PC-3 (cell line): ENCODE results near the gene PDE6C. TPM values are rescaled to one million over a fixed set of nuclear protein-coding genes. Genes with fewer than 3 reads are reported as not detected.

ENCODE experiments used
- ATAC-seq: fragments of 200-7000 bp; cut with Tn5 transposase; 2 replicates; pipeline ENCODE4 v1.9.1; 2020; ENCODE audit warnings: mild to moderate bottlenecking, moderate library complexity
- BruUV-seq: library from RNA; stranded (reverse); fragments of 400-500 nt; replicated peaks from 2 replicates; lab custom pipeline; 2021; lab: Mats Ljungman, UMichigan
- CTCF ChIA-PET: fragments of 300-600 bp; sonication (Branson Sonifier 250); formaldehyde crosslinking; loops from one replicate; lab custom pipeline; 2022; ENCODE audit warnings: antibody characterized with exemption; lab: Charles Lee
- POLR2A ChIA-PET: fragments of 300-600 bp; sonication (Branson Sonifier 250); formaldehyde crosslinking; loops from one replicate; lab custom pipeline; 2022; ENCODE audit warnings: antibody characterized with exemption; ENCODE audit not compliant: unreplicated experiment; lab: Charles Lee
- DNase-seq: peaks from one replicate; pipeline ENCODE4 v3.0.0-alpha.2; 2015
- H2AFZ ChIP-seq: fragments of 300-600 bp; sonication (generic); 2 replicates; pipeline ENCODE4 v1.6.0; 2016; ENCODE audit warnings: antibody characterized with exemption, low read length
- H3F3A ChIP-seq: fragments of 300-600 bp; sonication (generic); one replicate; pipeline ENCODE4 v1.6.0; 2017; ENCODE audit warnings: antibody characterized with exemption, low read length, control low read depth, mild to moderate bottlenecking; ENCODE audit not compliant: unreplicated experiment
- H3K27ac ChIP-seq: fragments of 300-600 bp; sonication (generic); 2 replicates; pipeline ENCODE4 v1.5.1; 2016; ENCODE audit warnings: mild to moderate bottlenecking, low read length
- H3K27me3 ChIP-seq: fragments of 300-600 bp; sonication (generic); 2 replicates; pipeline ENCODE4 v1.6.1; 2016; ENCODE audit warnings: low read length, mixed read lengths
- H3K36me3 ChIP-seq: fragments of 300-600 bp; sonication (generic); 2 replicates; pipeline ENCODE4 v1.6.1; 2016; ENCODE audit warnings: low read depth, mixed run types, low read length, mixed read lengths
- H3K4me1 ChIP-seq: fragments of 300-600 bp; sonication (generic); 2 replicates; pipeline ENCODE4 v1.5.1; 2016; ENCODE audit warnings: low read length; ENCODE audit not compliant: insufficient read depth
- H3K4me2 ChIP-seq: fragments of 300-600 bp; sonication (generic); 2 replicates; pipeline ENCODE4 v1.6.0; 2016; ENCODE audit warnings: low read length
- H3K4me3 ChIP-seq: fragments of 300-600 bp; sonication (generic); 2 replicates; pipeline ENCODE4 v1.5.1; 2016; ENCODE audit warnings: mild to moderate bottlenecking, low read length, mixed read lengths
- H3K79me2 ChIP-seq: fragments of 300-600 bp; sonication (generic); 2 replicates; pipeline ENCODE4 v1.6.1; 2017; ENCODE audit warnings: low read length, mixed read lengths
- H3K9ac ChIP-seq: fragments of 300-600 bp; sonication (generic); 2 replicates; pipeline ENCODE4 v1.6.0; 2016; ENCODE audit warnings: mild to moderate bottlenecking, low read length
- H3K9me2 ChIP-seq: fragments of 300-600 bp; sonication (generic); replicated peaks from 2 replicates; pipeline ENCODE4 v1.6.1; 2016; ENCODE audit warnings: mixed run types, low read length, mixed read lengths
- H3K9me3 ChIP-seq: fragments of 300-600 bp; sonication (generic); 2 replicates; pipeline ENCODE4 v1.6.1; 2016; ENCODE audit warnings: low read length, mixed read lengths
- H4K20me1 ChIP-seq: fragments of 300-600 bp; sonication (generic); 2 replicates; pipeline ENCODE4 v1.6.1; 2016; ENCODE audit warnings: low read length, mixed read lengths
- CTCF ChIP-seq: fragments of 300-600 bp; sonication (generic); conservative IDR thresholded peaks from 2 replicates; pipeline ENCODE4 v1.5.1; 2017; ENCODE audit warnings: antibody characterized with exemption, low read depth, mild to moderate bottlenecking, low read length
- EZH2 ChIP-seq: fragments of 300-600 bp; sonication (generic); IDR thresholded peaks from one replicate; pipeline ENCODE4 v1.6.1; 2017; ENCODE audit warnings: antibody characterized with exemption, mild to moderate bottlenecking, low read length; ENCODE audit not compliant: unreplicated experiment
- EZH2phosphoT487 ChIP-seq: fragments of 300-600 bp; sonication (generic); IDR thresholded peaks from 2 replicates; pipeline ENCODE4 v1.6.1; 2018; ENCODE audit warnings: mild to moderate bottlenecking, antibody characterized with exemption, low read length, borderline replicate concordance
- intact Hi-C: fragments of 100-400 bp; cut with micrococcal nuclease; formaldehyde crosslinking; loops from 2 replicates; pipeline ENCODE4 v1.9.0; 2023
- total RNA-seq: library from RNA; depleted of rRNA; stranded (reverse); fragments of >200 nt; gene quantifications from 2 replicates; pipeline ENCODE4 v1.2.3, GENCODE V29; 2014

Gene PDE6C
- total RNA-seq, 1 experiment from 2014 or later, result not detected

DNA sequence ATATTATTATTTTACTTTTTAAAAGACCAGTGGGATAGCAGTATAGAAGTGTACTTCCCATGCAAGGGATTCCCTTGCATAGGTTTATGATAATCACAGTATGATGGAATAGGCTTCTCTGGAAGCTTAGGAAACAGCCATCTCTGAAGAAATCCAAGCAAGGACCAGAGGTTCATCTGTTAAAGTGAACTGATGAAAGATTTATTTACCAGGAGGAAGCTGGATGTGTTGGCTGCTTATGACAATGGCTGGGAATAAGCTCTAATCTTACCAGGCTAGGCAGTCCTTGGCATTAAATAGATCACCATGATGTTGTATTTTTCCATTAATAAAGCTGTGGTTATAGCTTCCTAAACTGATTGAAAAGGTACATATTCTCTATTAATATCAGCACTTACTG is 58.0 kb downstream of the PDE6C start:
- ChIA-PET POLR2A (no interaction called here), CTCF (interaction anchor here (0.6 kb wide), 1 partner anchor 170 kb away, joined by 10 read pairs; no protein-coding TSS in a partner anchor)
- H4K20me1 ChIP-seq, result no peaks in the 10 kb centered on the region
- no peaks in the 10 kb centered on the region for H3K9me2 ChIP-seq
- H3K79me2 ChIP-seq, result no peaks in the 10 kb centered on the region
- no peaks in the 10 kb centered on the region for H3F3A ChIP-seq
- BruUV-seq, result no TSS peak
- H3K4me2 ChIP-seq, result no peak overlapping the region
- no peak overlapping the region for H3K9ac ChIP-seq
- no peaks in the 10 kb centered on the region for H3K27me3 ChIP-seq
- intact Hi-C loops, result no loop called here
- no peak overlapping the region for H2AFZ ChIP-seq
- ATAC-seq, result no peak
- no peak overlapping the region for H3K4me3 ChIP-seq
- peaks cover 5% of the 10 kb centered on the region; the same call in 1 of the 2 replicates for H3K36me3 ChIP-seq
- no peak for DNase-seq
- H3K4me1 ChIP-seq, result no peaks in the 10 kb centered on the region
- TF ChIP-seq EZH2phosphoT487 (no peak), CTCF (no peak)
- H3K9me3 ChIP-seq, result no peaks in the 10 kb centered on the region
- no peak overlapping the region for H3K27ac ChIP-seq

- Histone ChIP-seq H3K9ac (no peak overlapping the region), H3K4me1 (no peaks in the 10 kb centered on the region), H3K79me2 (no peaks in the 10 kb centered on the region), H3K9me3 (no peaks in the 10 kb centered on the region), H3K27ac (no peak overlapping the region), H3K9me2 (no peaks in the 10 kb centered on the region), H3K4me2 (no peak overlapping the region), H3K27me3 (no peaks in the 10 kb centered on the region), H3K4me3 (no peak overlapping the region), H4K20me1 (no peaks in the 10 kb centered on the region), H2AFZ (no peak overlapping the region), H3F3A (no peaks in the 10 kb centered on the region), H3K36me3 (peaks cover 8% of the 10 kb centered on the region; the same call in 1 of the 2 replicates)
- DNase-seq (no peak), ATAC-seq (no peak)
- intact Hi-C loops, result no loop called here
- ChIA-PET CTCF (interaction anchor here (0.6 kb wide), 1 partner anchor 171 kb away, joined by 10 read pairs; no protein-coding TSS in a partner anchor), POLR2A (no interaction called here)
- TF ChIP-seq EZH2, result no peak
- no peak for TF ChIP-seq EZH2phosphoT487
- no peak for TF ChIP-seq CTCF
- no TSS peak for BruUV-seq
Measured at GRCh38 chr10:93671042-93671441, 58.7 kb downstream of the PDE6C start.

- no peaks in the 10 kb centered on the region for H3K27me3 ChIP-seq
- DNase-seq, result no peak
Measured at GRCh38 chr10:93672022-93672678, 59.8 kb downstream of the PDE6C start.

More at GRCh38 chr10:93672022-93672678, 59.8 kb downstream of the PDE6C start:
- TF ChIP-seq EZH2 (no peak), CTCF (no peak), EZH2phosphoT487 (no peak)
- peaks cover 8% of the 10 kb centered on the region; the same call in 1 of the 2 replicates for H3K36me3 ChIP-seq
- intact Hi-C loops, result no loop called here
- H4K20me1 ChIP-seq, result no peaks in the 10 kb centered on the region
- POLR2A ChIA-PET, result no interaction called here
- H3K27ac ChIP-seq, result no peak overlapping the region
- BruUV-seq, result no TSS peak
- H3K79me2 ChIP-seq, result no peaks in the 10 kb centered on the region
- H2AFZ ChIP-seq, result no peak overlapping the region
- no peak overlapping the region for H3K9ac ChIP-seq
- no peaks in the 10 kb centered on the region for H3K4me1 ChIP-seq
- H3K4me3 ChIP-seq, result no peak overlapping the region
- CTCF ChIA-PET, result no interaction called here
- no peak for ATAC-seq
- H3K9me2 ChIP-seq, result no peaks in the 10 kb centered on the region
- H3K4me2 ChIP-seq, result no peak overlapping the region
- H3K9me3 ChIP-seq, result no peaks in the 10 kb centered on the region
- H3F3A ChIP-seq, result no peaks in the 10 kb centered on the region
